Hepatocyte (in vitro differentiated cells): Measurements from ENCODE around the gene WBP1L. TPM values are rescaled to one million over a fixed set of nuclear protein-coding genes. Genes with fewer than 3 reads are reported as not detected.

ENCODE experiments used
- DNase-seq: peaks from one replicate; pipeline ENCODE4 v3.0.0-alpha.2; 2016; ENCODE audit warnings: low spot score
- H2AFZ ChIP-seq: fragments of 200-600 bp; sonication (generic); 2 replicates; pipeline ENCODE4 v1.6.0; 2016; ENCODE audit warnings: antibody characterized with exemption, mild to moderate bottlenecking
- H3K27ac ChIP-seq: fragments of 200-600 bp; sonication (generic); 2 replicates; pipeline ENCODE4 v1.5.1; 2016; ENCODE audit warnings: mild to moderate bottlenecking
- H3K27me3 ChIP-seq: fragments of 200-600 bp; sonication (generic); 2 replicates; pipeline ENCODE4 v1.6.1; 2016
- H3K36me3 ChIP-seq: fragments of 200-600 bp; sonication (generic); replicated peaks from 2 replicates; pipeline ENCODE4 v1.5.1; 2016; ENCODE audit warnings: low read depth; ENCODE audit not compliant: insufficient read depth
- H3K4me1 ChIP-seq: fragments of 200-600 bp; sonication (generic); 2 replicates; pipeline ENCODE4 v1.5.1; 2016; ENCODE audit warnings: mild to moderate bottlenecking, moderate library complexity; ENCODE audit not compliant: insufficient read depth
- H3K4me2 ChIP-seq: fragments of 200-600 bp; sonication (generic); 2 replicates; pipeline ENCODE4 v1.6.0; 2016
- H3K4me3 ChIP-seq: fragments of 200-600 bp; sonication (generic); 2 replicates; pipeline ENCODE4 v1.5.1; 2016; ENCODE audit warnings: mild to moderate bottlenecking
- H3K79me2 ChIP-seq: fragments of 200-600 bp; sonication (generic); 2 replicates; pipeline ENCODE4 v1.6.0; 2017; ENCODE audit warnings: mild to moderate bottlenecking
- H3K9me2 ChIP-seq: fragments of 200-600 bp; sonication (generic); replicated peaks from 2 replicates; pipeline ENCODE4 v1.6.0; 2017; ENCODE audit warnings: mild to moderate bottlenecking; ENCODE audit not compliant: insufficient read depth
- H3K9me3 ChIP-seq: fragments of 200-600 bp; sonication (generic); 2 replicates; pipeline ENCODE4 v1.5.1; 2016; ENCODE audit warnings: low read depth, mild to moderate bottlenecking
- H4K20me1 ChIP-seq: fragments of 200-600 bp; sonication (generic); 2 replicates; pipeline ENCODE4 v1.6.0; 2016; ENCODE audit warnings: mild to moderate bottlenecking; ENCODE audit not compliant: insufficient read depth, poor library complexity, severe bottlenecking
- CTCF ChIP-seq: fragments of 200-600 bp; sonication (generic); IDR thresholded peaks from 2 replicates; pipeline ENCODE4 v1.5.1; 2016; ENCODE audit warnings: antibody characterized with exemption, mild to moderate bottlenecking; ENCODE audit not compliant: poor library complexity
- EZH2 ChIP-seq: fragments of 200-600 bp; sonication (generic); IDR thresholded peaks from 2 replicates; pipeline ENCODE4 v1.6.1; 2016; ENCODE audit warnings: antibody characterized with exemption, mild to moderate bottlenecking, borderline replicate concordance
- EZH2phosphoT487 ChIP-seq: fragments of 200-600 bp; sonication (generic); IDR thresholded peaks from one replicate; pipeline ENCODE4 v1.6.1; 2018; ENCODE audit warnings: antibody characterized with exemption, mild to moderate bottlenecking, low read depth, moderate library complexity; ENCODE audit not compliant: unreplicated experiment, severe bottlenecking
- WGBS: methylation state at CpG from one replicate; pipeline ENCODE4 v1.1.6; 2016; ENCODE audit warnings: low lambda C conversion rate; ENCODE audit errors: missing lambda C conversion rate; 5-methylcytosine and 5-hydroxymethylcytosine counted together
- polyA plus RNA-seq: library from polyadenylated mRNA; unstranded; fragments of >200 nt; fragmentation: Nextera tagmentation; extraction: Ambion mirVana; gene quantifications from 2 replicates; pipeline ENCODE4 v1.2.1, GENCODE V29; 2016
- small RNA-seq: library from RNA; depleted of rRNA; stranded (forward); fragments of <200 nt; gene quantifications from one replicate; pipeline ENCODE3, GENCODE V24; 2014
- total RNA-seq: library from RNA; depleted of rRNA; stranded (reverse); fragments of >200 nt; gene quantifications from 2 replicates; pipeline ENCODE4 v1.2.3, GENCODE V29; 2014

The WBP1L gene
- total and polyA plus RNA-seq, 2 experiments from 2014 or later: 21.6 to 57.1 TPM

- Histone ChIP-seq H4K20me1 (no peaks in the 10 kb centered on the region), H3K9me3 (no peaks in the 10 kb centered on the region), H2AFZ (no peak overlapping the region), H3K9me2 (no peaks in the 10 kb centered on the region), H3K4me2 (no peak overlapping the region), H3K36me3 (no peaks in the 10 kb centered on the region), H3K4me1 (peaks cover 8% of the 10 kb centered on the region), H3K27ac (no peak overlapping the region), H3K4me3 (no peak overlapping the region), H3K79me2 (peaks cover 23% of the 10 kb centered on the region), H3K27me3 (no peaks in the 10 kb centered on the region)
- DNase-seq: no peak
- WGBS: 96% methylated on average over 2 of the region's 2 CpGs
- TF ChIP-seq EZH2phosphoT487: no peak
- no peak for TF ChIP-seq EZH2
- no peak for TF ChIP-seq CTCF
Measured at GRCh38 chr10:102859911-102860310, 116.2 kb downstream of the WBP1L start.

GRCh38 chr10:102863660-102864059 is 119.9 kb downstream of the WBP1L start:
- Histone ChIP-seq H3K36me3 (no peaks in the 10 kb centered on the region), H3K4me1 (peaks cover 2% of the 10 kb centered on the region), H3K9me3 (no peaks in the 10 kb centered on the region), H3K4me3 (no peak overlapping the region), H3K27me3 (no peaks in the 10 kb centered on the region), H3K4me2 (no peak overlapping the region), H2AFZ (no peak overlapping the region), H4K20me1 (no peaks in the 10 kb centered on the region), H3K27ac (no peak overlapping the region), H3K79me2 (no peaks in the 10 kb centered on the region), H3K9me2 (no peaks in the 10 kb centered on the region)
- DNase-seq: no peak
- TF ChIP-seq EZH2 (no peak), CTCF (no peak), EZH2phosphoT487 (no peak)
- WGBS: 76% methylated on average over 2 of the region's 2 CpGs

GRCh38 chr10:102865620-102866019 is 121.9 kb downstream of the WBP1L start:
- Histone ChIP-seq H2AFZ (no peak overlapping the region), H4K20me1 (no peaks in the 10 kb centered on the region), H3K79me2 (no peaks in the 10 kb centered on the region), H3K4me2 (no peak overlapping the region), H3K4me3 (no peak overlapping the region), H3K9me3 (no peaks in the 10 kb centered on the region), H3K27me3 (no peaks in the 10 kb centered on the region), H3K4me1 (peaks cover 10% of the 10 kb centered on the region), H3K36me3 (no peaks in the 10 kb centered on the region), H3K9me2 (no peaks in the 10 kb centered on the region), H3K27ac (no peak overlapping the region)
- TF ChIP-seq EZH2phosphoT487: no peak
- no peak for TF ChIP-seq EZH2
- no peak for TF ChIP-seq CTCF
- no peak for DNase-seq
- WGBS: 99% methylated on average over 3 of the region's 3 CpGs

Small RNA genes lying within 50 kb of the gene (small RNA-seq; reads per million reads assigned to genes)
- gene RNU6-1231P: not detected

Other genes starting within 250 kb of the WBP1L start
- 84.1 and 90.7 TPM in 2 replicates for gene ACTR1A, start 241.2 kb upstream of the WBP1L start, total RNA-seq
- gene ACTR1A, start 241.2 kb upstream of the WBP1L start, polyA plus RNA-seq: 80.5 and 86.7 TPM in 2 replicates
- gene SUFU, start 240.0 kb upstream of the WBP1L start, total RNA-seq: 10.2 and 10.9 TPM in 2 replicates
- 18.2 TPM in 2 replicates for gene SUFU, start 240.0 kb upstream of the WBP1L start, polyA plus RNA-seq
- 41.3 and 53.3 TPM in 2 replicates for gene TRIM8, start 99.5 kb upstream of the WBP1L start, total RNA-seq
- 61.2 and 63.4 TPM in 2 replicates for gene TRIM8, start 99.5 kb upstream of the WBP1L start, polyA plus RNA-seq
- gene ARL3, start 29.6 kb upstream of the WBP1L start, total RNA-seq: 6.4 and 9.6 TPM in 2 replicates
- gene ARL3, start 29.6 kb upstream of the WBP1L start, polyA plus RNA-seq: 16.5 and 18.5 TPM in 2 replicates
- gene SFXN2, start 29.3 kb upstream of the WBP1L start, total RNA-seq: 6.2 and 17.5 TPM in 2 replicates
- gene SFXN2, start 29.3 kb upstream of the WBP1L start, polyA plus RNA-seq: 12.3 and 15.7 TPM in 2 replicates
- gene CYP17A1, start 93.5 kb downstream of the WBP1L start, total RNA-seq: not detected in 2 replicates
- not detected in 2 replicates for gene CYP17A1, start 93.5 kb downstream of the WBP1L start, polyA plus RNA-seq
- gene BORCS7, start 110.3 kb downstream of the WBP1L start, total RNA-seq: 53.2 and 61.4 TPM in 2 replicates
- 31.8 and 42.0 TPM in 2 replicates for gene BORCS7, start 110.3 kb downstream of the WBP1L start, polyA plus RNA-seq
- gene AS3MT, start 125.5 kb downstream of the WBP1L start, total RNA-seq: 9.0 and 9.1 TPM in 2 replicates
- 2.2 and 3.8 TPM in 2 replicates for gene AS3MT, start 125.5 kb downstream of the WBP1L start, polyA plus RNA-seq
- gene CNNM2, start 174.3 kb downstream of the WBP1L start, total RNA-seq: 4.7 and 9.8 TPM in 2 replicates
- 3.8 and 6.8 TPM in 2 replicates for gene CNNM2, start 174.3 kb downstream of the WBP1L start, polyA plus RNA-seq